ENCODE measurements around the gene TRAF4. TPM values are rescaled to one million over a fixed set of nuclear protein-coding genes. Genes with fewer than 3 reads are reported as not detected.

The TRAF4 gene
- total and polyA plus RNA-seq, 9 of the 15 experiments (the other 6 are each of a cell fraction or from before 2014, with no cell fraction given): 2.4 to 147 (median 72.4) TPM

- TF ChIP-seq YBX1 (IDR thresholded peaks at IDR 0.05) (no peak), E2F1 (CRISPR knock-in tag; IDR thresholded peaks at IDR 0.05) (peak; percentile 68), E2F6 (IDR thresholded peaks at IDR 0.05; ENCODE audit: borderline replicate concordance in 1 of 2, extremely low read depth in 1 of 2, insufficient read depth in 1 of 2, insufficient read length in 1 of 2, low read depth in 1 of 2, low read length in 1 of 2, poor library complexity in 1 of 2, severe bottlenecking in 1 of 2) (peak; percentile 98 to 100), POLR2A (conservative IDR thresholded peaks at IDR 0.05) (peak; percentile 50; the same call in 1 of the 2 replicates), ETV5 (CRISPR knock-in tag; IDR thresholded peaks at IDR 0.05; ENCODE audit: low read depth) (no peak), ZNF764 (CRISPR knock-in tag; IDR thresholded peaks at IDR 0.05; ENCODE audit: low read depth) (no peak), E4F1 (CRISPR knock-in tag; IDR thresholded peaks at IDR 0.05; ENCODE audit: borderline replicate concordance) (no peak), MTF1 (CRISPR knock-in tag; IDR thresholded peaks at IDR 0.05; ENCODE audit: borderline replicate concordance) (no peak; the same call in 1 of the 2 replicates), ZNF175 (CRISPR knock-in tag; IDR thresholded peaks at IDR 0.05; ENCODE audit: low read depth) (0 out of 2 replicates have a peak, but pooled peaks have one; percentile 50), L3MBTL2 (IDR thresholded peaks at IDR 0.05) (peak; percentile 55; the same call in 1 of the 2 replicates), HMGXB4 (CRISPR knock-in tag; IDR thresholded peaks at IDR 0.05) (peak; percentile 97), ATF6 (CRISPR knock-in tag; IDR thresholded peaks at IDR 0.05) (no peak), THRB (CRISPR knock-in tag; conservative IDR thresholded peaks at IDR 0.05) (no peak), CREM (IDR thresholded peaks at IDR 0.05; ENCODE audit: low read depth) (peak; percentile 51; the same call in 1 of the 2 replicates), FOSL1 (tag; conservative IDR thresholded peaks at IDR 0.05) (peak; percentile 43; the same call in 1 of the 2 replicates)
Observed at GRCh38 chr17:28743243-28744103, at the start of gene TRAF4 (continued).

Data from K562 (cell line).